Sciatic nerve (tissue), 2 donors: ENCODE data around the gene ILK. TPM values are rescaled to one million over a fixed set of nuclear protein-coding genes. Genes with fewer than 3 reads are reported as not detected.

Experiments used
- ATAC-seq: fragments of 200-7000 bp; cut with Tn5 transposase; one replicate; pipeline ENCODE4 v1.9.1; 2020; ENCODE audit warnings: mild to moderate bottlenecking, moderate library complexity
- DNase-seq: peaks from one replicate; pipeline ENCODE4 v3.0.0-alpha.2; 2020; ENCODE audit warnings: low spot score
- intact Hi-C: fragments of 100-400 bp; cut with DNase I; formaldehyde crosslinking; loops from one replicate; pipeline ENCODE4 v1.14.2; 2022
- total RNA-seq: library from RNA; stranded (reverse); fragmentation: NEBNext Ultra II Directional; extraction: Animal tissue kit (Norgen Biotek cat#: 25700); gene quantifications from one replicate; pipeline ENCODE4 v1.2.1, GENCODE V29; 2021
- donor health status: DM: no; HTN: no; CAD: no.
- donor health status: DM: no; HTN: no; CAD: no.

ILK gene
- total RNA-seq, 1 donor from 2014 or later = 208 TPM

DNA sequence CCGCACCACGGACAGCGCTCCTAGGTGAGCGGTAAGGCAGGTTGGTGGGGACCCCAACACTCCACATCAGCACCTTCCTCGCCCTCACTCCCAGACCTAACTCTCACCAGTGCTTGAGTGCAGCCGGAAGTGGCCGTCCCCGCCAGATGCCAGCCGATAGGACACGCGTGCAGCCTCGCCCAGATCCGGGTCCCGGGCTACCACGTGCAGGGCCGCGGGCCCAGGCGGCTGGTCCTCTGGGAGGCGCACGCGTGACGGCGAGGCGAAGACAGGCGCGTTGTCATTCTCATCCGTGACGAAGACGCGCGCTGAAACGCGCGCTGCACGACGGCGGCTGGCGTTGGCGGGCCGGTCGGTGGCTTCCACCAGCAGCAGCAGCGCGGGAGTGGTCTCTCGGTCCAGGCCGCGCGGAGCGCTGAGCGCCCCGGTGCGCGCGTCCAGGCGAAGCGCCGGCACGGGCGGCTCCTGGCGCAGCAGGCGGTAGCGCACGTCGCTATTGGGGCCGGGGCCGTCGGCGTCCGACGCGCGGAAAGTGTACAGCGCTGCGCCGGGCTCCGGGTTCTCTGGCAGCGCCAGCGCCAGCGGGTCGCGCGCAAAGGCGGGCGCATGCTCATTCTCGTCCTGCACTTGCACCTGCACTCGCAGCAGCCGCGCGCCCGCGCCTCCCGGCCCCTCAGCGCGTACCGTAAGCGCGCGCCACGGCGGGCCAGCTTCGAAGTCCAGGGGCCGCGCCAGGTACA, 26.5 kb downstream of the ILK start:
- no peak for ATAC-seq
- DNase-seq = no peak

GRCh38 chr11:6630632-6631291, 27.2 kb downstream of the ILK start:
- intact Hi-C loops = no loop called here
- ATAC-seq (no peak), DNase-seq (no peak)

More for the DNA sequence above, 26.5 kb downstream of the ILK start:
- intact Hi-C loops = no loop called here

- DNase-seq = no peak
- intact Hi-C loops = no loop called here
Observed at GRCh38 chr11:6631361-6631890, 27.9 kb downstream of the ILK start.

DNA sequence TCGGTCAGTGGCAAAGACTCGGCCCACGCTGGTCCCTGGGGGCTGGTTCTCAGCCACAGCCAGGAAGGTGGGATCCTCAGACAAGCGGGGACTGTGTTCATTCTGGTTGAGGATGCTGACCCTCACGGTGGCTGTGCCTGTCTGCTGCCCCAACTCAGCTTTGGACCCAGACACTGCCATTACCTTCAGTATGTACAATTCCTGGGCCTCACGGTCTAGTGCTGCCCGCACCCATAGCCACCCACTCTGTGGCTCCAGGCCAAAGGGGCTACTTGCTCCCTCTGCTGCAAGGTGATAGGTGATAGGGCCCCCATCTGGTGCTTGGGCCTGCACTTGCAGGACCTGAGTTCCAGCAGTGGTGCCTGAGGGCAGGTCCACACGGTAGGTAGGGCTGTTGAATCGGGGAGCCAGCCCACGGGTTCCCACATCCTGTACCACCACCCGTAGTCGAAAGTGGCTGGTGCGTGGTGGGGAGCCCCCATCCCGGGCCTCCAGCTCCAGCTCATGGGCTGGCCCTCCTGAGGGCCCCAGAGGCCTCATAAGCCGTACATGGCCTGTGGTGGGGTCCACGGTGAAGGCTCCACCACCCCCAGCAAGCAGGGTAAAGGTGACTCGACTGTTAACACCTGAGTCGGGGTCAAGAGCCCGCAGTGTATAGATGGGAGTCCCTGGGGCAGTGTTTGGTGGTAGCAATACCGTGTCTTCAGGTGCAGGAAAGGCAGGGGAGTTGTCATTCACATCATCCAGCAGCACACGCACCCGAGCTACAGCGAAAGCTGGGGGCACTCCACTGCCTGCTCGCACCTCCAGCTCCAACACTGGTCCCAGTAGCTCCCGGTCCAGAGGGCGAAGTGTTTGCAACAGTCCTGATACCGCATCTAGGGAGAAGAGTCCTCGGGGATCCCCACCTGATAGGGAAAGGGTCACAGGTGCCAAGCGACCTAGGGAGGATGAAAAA, 28.8 kb downstream of the ILK start:
- intact Hi-C loops = no loop called here
- ATAC-seq = no peak
- no peak for DNase-seq

More at GRCh38 chr11:6631361-6631890, 27.9 kb downstream of the ILK start:
- ATAC-seq = no peak

DNA sequence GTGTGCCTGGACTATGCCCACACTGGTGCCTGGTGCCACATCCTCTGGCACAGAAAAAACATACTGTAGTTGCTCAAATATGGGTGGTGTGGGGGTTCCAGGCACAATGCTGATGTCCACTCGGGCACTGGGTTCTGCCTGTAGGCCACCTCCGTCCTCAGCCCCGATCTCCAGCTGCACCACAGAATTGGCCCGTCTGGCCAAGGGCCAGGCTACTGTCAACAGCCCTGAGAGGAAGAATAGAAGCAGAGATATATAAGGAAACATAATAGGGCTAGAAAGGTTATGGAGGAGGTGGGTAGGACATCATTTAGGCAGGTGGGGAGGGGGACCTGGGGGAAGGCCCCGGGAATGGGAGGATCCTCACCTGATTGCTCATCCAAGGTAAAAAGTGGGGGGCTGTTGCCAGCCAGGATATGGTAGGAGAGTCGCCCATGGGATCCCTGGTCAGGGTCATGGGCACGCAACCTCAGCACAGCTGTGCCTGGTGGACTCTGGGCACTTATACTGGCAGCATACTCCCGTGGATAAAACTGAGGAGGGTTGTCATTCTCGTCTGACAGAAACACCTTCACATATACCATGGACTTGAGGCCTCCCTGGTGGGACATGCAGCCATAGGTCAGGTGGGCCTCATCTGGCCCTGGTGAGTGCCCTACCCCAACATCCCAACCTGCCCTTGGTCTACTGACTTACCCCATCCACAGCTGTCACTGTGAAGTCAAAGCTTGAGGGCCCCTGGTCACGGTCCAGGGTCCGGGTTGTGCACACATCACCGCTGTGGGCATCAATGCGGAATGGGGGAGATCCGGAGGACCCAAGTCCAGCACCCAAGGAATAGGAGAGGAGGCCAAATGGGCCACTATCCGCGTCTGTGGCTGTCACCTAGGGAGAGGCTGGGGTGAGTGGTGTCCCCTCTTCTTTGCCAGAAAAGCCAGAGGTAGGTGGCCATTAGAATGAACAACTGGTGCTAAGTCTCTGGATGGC, 30.1 kb downstream of the ILK start:
- no peak for ATAC-seq
- DNase-seq = no peak
- intact Hi-C loops = no loop called here

DNA sequence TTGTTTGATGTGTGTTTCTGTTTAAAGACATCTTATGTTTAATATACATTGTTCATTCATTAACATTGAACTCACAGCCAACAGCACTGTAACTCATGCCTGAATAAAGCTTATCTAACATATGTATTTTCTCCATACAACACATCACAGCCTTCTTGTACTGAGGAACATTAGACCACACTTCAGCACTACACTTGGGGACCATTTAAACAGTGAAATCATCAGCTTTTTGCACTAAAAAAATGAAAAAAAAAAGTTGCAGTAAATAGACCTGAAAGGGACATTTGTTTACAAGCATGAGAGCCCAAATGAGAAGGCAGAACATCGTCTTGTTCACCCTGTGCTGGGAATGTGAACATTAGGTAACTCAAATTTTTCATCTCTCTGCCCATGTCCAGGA, 31.0 kb downstream of the ILK start:
- intact Hi-C loops = no loop called here
- no peak for DNase-seq
- ATAC-seq = no peak

DNA sequence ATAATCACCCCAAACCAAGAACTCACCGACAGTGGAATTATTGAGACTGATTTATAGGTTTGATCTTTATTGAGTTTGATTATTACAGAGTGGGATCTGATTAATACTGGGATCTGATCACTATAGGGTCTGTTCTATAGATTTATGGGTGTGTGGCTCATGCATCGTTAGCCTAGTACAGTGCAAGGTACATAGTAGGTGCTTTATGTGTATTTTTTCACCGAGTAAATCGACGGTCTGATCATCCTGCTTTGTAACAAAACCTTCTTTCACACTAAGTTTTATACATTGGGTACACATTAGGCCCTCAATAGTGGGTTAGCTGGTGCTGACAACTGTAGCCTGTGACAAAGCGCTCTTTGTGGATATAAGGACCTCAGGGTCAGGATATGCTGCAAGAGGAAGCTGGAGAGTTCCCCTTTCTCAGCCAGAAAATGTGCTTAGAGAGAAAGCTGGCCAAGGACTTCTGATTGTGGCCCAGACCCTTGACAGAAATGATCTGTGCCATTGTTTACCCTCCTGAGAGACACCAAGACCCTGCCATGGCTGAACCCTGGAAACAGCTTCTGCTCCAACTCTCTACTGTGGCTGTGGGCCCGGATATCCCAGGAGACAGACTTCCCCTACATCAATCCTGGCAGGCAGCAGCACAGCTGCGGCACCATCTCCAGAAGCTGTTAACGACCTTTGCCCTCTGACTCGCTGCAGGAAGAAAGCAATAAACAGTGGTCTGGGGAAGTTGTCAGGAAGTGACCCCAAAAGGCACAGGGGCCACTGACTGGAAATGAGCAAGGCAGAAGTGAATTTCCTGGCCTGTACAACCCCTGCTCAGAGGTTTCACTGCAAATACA, 31.7 kb downstream of the ILK start:
- intact Hi-C loops = no loop called here
- peak; percentile 56 for DNase-seq

DNA sequence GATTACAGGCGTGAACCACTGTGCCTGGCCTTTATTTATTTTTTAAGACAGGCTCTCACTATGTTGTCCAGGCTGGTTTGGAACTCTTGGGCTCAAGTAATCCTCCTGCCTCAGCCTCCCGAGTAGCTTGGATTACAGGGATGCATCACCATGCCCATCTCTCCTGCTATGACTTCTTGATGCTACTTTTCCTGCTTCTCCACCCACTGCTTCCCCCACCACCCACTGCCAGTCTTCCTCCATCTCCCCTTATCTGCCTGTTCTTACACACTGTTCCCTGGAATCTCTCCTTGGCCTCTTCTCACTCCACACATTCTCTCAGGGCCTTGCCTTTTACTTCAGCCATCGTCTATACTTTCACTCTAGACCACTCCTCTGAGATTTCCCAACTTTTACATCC, 32.9 kb downstream of the ILK start:
- intact Hi-C loops = no loop called here
- ATAC-seq = no peak
- no peak for DNase-seq

More for the DNA sequence above, 31.7 kb downstream of the ILK start:
- peak; percentile 81 for ATAC-seq

GRCh38 chr11:6637871-6638270, 34.3 kb downstream of the ILK start:
- ATAC-seq = peak; percentile 80
- intact Hi-C loops = no loop called here
- no peak for DNase-seq

DNA sequence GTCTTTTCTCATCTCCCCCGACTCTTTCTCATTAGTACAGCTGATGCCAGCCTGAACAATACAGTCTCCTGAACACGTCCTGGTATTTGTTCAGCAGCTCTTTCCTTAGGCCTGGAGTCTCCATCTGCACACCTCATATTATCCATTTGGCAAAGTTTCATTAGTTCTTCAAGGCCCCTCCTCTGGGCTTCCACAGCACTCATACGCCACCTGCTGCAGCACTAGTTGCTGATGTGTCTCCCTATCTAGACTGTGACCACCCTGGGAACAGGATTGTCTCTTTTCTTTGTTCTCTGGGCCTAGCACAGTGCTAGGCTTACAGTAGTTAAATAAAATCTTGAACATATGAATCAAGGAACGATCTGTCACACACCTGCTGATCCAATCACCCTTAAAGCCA, 34.9 kb downstream of the ILK start:
- intact Hi-C loops = no loop called here
- ATAC-seq (no peak), DNase-seq (no peak)

DNA sequence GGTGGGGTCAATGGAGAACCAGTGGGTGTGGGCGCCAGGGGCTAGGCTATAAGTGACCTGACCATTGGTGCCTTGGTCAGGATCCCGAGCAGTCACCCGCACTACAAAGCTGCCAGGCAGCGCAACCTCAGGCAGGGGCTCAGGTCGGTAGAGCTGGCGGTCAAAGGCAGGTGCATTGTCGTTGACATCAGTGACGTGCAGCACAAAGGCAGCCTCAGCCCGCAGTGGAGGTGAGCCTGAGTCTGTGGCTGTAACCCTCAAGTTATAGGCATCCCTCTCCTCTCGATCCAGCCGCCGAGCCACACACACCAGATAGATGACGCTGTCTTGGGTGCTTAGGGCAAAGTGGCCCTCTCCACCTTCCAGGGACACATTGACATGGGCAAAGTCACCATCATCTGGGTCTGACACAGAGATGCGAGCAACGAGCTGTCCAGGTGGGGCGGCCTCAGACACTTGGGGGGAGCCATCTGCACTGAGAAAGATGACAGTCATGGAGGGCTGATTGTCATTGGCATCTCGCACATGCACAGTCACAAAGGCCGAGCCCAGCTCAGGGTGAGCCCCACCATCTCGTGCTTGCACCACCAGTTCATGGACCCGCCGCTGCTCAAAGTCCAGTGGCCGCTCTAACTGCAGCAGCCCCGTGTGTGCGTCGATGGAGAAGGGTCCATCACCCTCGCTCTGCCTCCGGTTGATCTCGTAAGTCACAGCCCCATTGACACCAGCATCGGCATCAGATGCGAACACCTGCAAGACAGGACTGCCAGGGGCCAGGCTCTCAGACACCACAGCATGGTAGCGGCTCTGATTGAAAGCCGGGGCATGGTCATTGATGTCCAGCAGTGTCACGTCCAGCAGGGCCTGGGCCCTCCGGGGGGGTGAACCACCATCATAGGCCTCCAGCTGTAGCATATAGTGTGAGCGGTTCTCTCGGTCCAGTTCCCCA, 36.7 kb downstream of the ILK start:
- ATAC-seq = no peak
- intact Hi-C loops = no loop called here
- DNase-seq = no peak

- intact Hi-C loops = no loop called here
- ATAC-seq (no peak), DNase-seq (no peak)
Observed at GRCh38 chr11:6640985-6641701, 37.6 kb downstream of the ILK start.

GRCh38 chr11:6642957-6643356, 39.4 kb downstream of the ILK start:
- DNase-seq = no peak
- intact Hi-C loops = no loop called here
- no peak for ATAC-seq

- peak; percentile 94 for ATAC-seq
- intact Hi-C loops = no loop called here
- peak; percentile 87 for DNase-seq
Observed at GRCh38 chr11:6646071-6646470, 42.5 kb downstream of the ILK start.

GRCh38 chr11:6646576-6646917, 43.0 kb downstream of the ILK start:
- peak; percentile 88 for ATAC-seq
- intact Hi-C loops = no loop called here
- no peak for DNase-seq
